IPS-18c (cell line): Measurements from ENCODE around the gene TTC28.
"Not testable (repeated sequence)": the region's sequence is repeated elsewhere in the genome, so short reads cannot be mapped to it uniquely, and the experiment has no call there.

Experiments
- H3K4me3 ChIP-seq: 2 replicates; pipeline ENCODE4 v1.7.0; 2013; ENCODE audit warnings: low read depth, mild to moderate bottlenecking, low read length, moderate library complexity; ENCODE audit not compliant: insufficient read depth
- H3K9me3 ChIP-seq: one replicate; pipeline ENCODE4 v1.6.1; 2013; ENCODE audit warnings: mild to moderate bottlenecking, low read length, moderate library complexity; ENCODE audit not compliant: control insufficient read depth, insufficient read depth

The TTC28 gene

DNA sequence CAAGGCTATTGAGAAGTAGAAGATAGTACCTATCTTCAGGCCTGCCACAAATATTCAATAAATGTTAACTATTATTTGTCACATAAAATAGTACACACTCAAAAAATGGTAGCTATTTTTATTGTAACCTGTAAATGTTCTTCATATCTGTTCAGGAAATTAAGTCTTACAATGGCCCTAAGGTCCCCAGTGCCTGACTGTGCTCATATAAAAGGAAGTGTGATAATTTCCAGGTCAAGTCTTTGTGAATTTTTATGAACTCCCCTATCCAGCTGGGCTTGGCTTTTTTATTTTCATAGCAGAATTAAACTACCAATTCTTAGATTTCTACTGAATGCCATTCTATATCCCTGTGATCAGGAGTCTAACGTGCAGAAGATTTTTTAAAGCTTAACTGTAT is 476.4 kb downstream of the TTC28 start:
- Histone ChIP-seq H3K4me3 (no peak overlapping the region), H3K9me3 (no peaks in the 10 kb centered on the region)

DNA sequence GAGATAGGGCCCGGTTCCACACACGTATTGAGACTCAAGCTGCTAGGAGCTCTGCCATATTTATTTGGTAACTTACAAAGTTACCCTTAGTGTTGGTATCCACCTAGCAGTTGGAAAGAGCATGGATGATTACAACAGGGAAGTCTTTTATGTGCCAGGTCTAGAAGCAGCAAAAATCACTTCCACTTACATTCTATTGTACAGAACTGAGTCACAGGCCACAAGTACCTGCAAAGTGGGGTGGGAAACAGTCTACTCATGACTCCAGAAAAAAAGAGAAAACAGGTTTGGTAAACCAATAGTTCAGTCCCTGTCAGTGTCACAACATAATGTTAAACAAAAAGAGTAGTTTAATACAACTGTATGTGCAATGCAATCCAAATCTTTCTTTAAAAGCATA is 480.9 kb downstream of the TTC28 start:
- no peak overlapping the region for H3K4me3 ChIP-seq
- no peaks in the 10 kb centered on the region for H3K9me3 ChIP-seq

DNA sequence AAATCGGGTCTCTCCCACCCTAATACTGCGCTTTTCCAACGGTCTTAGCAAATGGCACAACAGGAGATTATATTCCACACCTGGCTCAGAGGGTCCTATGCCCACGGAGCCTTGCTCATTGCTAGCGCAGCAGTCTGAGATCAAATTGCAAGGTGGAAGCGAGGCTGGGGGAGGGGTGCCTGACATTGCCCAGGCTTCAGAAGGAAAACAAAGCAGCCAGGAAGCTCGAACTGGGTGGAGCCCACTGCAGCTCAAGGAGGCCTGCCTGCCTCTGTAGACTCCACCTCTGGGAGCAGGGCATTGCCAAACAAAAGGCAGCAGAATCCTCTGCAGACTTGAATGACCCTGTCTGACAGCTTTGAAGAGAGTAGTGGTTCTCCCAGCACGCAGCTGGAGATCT is 488.1 kb downstream of the TTC28 start:
- H3K4me3 ChIP-seq, result not testable (repeated sequence)

DNA sequence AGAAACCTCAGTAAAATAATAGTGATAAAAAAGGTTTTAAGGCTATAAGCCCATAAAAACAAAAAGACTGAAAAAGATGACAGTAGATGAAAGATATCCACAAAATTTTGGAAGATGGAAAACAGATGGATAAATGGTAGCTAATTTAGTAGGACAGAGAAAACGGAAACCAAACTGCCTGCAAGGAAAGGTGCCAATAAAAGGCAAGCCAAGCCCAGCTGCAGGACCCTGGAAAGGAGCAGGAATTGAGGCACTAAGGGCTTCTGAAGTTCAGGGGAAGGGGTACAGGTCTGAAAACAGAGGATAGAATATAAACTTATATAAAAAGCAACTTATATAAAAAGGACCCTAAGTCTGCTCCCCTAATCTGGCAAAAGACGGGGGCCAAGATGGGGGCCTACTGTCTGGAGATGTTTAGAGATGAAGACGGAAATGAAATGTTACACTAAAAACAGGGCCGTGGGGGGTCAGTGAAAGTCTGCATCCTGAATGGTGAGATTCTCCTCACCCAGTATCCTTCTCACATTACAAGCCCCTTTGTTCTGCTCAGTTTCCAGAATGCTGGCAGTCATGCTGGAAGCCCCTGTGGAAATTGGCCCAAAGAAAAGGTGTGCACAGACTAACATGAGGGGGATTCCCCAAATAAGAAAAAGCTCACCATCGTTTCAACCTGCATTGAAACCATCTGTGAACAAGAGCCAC is 491.3 kb downstream of the TTC28 start:
- H3K9me3 ChIP-seq, result no peaks in the 10 kb centered on the region

More for the DNA sequence above, 488.1 kb downstream of the TTC28 start:
- H3K9me3 ChIP-seq, result not testable (repeated sequence)

DNA sequence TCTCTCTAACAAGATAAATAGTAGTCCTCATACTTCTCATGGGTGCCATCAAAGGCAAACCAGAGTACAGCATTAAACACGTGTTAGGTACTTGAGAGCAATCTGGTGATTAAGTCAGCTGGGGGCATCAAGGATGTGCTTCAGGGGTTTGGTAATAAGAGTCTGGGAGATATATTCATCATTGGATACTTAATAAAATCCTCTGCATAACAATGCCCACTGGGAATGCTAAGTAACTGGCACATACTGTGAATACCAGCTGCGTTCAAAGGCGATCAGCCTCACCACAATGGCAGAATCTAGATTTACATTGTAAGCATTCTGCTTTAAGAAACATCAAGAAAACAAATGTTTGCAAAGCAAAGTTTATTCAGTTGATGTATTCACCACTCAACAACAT is 492.0 kb downstream of the TTC28 start:
- Histone ChIP-seq H3K9me3 (no peaks in the 10 kb centered on the region), H3K4me3 (no peak overlapping the region)

More for the DNA sequence above, 491.3 kb downstream of the TTC28 start:
- H3K4me3 ChIP-seq, result no peak overlapping the region; the same call in 1 of the 2 replicates

DNA sequence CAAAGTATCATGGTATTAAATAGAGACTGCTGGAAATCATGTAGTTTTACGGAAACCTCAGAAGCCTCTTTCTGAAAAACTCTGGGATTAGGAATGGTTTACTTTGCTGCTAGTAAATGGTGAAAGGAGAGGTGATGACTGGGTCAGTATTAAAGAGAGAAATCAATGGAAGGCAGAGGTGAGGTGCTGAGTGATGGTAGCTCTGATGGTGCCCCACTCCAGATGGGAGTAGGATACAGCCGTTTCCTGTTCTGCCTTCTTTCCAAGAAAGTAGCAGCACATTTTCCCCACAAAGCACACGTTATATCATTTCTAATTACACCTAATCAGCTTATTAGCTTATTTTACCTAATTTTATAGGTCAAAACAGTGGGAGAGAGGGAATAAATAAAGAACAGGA is 493.0 kb downstream of the TTC28 start:
- Histone ChIP-seq H3K4me3 (no peak overlapping the region), H3K9me3 (no peaks in the 10 kb centered on the region)

DNA sequence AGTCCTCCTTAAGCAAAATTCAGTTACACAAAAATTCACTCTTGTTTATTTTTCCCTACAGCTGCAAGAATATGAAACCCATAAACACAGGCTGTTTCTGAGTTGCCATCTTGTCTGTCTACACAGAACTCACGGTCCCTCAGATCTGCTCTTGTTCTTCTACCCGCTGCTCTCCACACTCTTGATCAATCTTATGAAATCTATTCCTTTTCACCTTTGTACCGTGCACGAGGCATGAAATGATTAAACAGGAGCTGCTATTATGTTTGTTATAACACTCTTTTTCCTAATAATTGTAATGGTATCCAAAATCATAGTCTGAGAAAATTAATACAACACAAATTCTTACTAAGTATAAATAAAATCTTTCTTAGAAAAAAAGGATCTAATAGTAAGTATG is 494.5 kb downstream of the TTC28 start:
- Histone ChIP-seq H3K4me3 (no peak overlapping the region), H3K9me3 (no peaks in the 10 kb centered on the region)

DNA sequence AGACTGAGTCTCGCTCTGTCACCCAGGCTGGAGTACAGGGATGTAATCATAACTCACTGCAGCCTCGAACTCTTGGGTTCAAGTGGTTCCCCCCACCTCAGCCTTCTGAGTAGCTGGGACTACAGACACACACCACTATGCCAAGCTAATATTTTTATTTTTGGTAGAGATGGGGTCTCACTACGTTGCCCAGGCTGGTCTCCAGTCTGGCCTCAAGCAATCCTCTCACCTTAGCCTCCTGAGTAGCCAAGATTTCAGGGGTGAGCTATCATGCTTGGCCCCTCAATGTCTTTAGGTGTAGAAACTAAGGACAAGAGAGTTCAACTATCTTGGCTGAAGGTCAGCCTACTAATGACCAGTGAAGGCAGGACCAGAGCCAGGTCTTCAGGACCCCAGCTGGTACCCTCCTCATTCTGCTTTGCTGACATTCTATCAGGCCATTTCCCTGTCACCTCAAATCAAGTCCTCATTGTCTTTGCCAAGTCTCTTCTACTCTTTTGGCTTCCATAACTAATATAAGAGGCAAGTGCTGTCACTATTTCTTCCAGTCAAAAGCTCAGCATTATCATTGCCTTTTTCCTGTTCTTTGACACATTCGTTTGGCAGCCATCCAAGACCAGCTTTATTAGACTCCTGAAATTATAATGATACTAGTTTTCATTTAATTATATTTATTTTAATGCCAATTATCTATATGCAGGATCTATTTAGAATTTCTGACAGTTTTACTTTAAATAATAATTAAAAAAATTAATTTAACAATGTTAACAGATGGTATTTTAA is 496.4 kb downstream of the TTC28 start:
- H3K4me3 ChIP-seq, result no peak overlapping the region

DNA sequence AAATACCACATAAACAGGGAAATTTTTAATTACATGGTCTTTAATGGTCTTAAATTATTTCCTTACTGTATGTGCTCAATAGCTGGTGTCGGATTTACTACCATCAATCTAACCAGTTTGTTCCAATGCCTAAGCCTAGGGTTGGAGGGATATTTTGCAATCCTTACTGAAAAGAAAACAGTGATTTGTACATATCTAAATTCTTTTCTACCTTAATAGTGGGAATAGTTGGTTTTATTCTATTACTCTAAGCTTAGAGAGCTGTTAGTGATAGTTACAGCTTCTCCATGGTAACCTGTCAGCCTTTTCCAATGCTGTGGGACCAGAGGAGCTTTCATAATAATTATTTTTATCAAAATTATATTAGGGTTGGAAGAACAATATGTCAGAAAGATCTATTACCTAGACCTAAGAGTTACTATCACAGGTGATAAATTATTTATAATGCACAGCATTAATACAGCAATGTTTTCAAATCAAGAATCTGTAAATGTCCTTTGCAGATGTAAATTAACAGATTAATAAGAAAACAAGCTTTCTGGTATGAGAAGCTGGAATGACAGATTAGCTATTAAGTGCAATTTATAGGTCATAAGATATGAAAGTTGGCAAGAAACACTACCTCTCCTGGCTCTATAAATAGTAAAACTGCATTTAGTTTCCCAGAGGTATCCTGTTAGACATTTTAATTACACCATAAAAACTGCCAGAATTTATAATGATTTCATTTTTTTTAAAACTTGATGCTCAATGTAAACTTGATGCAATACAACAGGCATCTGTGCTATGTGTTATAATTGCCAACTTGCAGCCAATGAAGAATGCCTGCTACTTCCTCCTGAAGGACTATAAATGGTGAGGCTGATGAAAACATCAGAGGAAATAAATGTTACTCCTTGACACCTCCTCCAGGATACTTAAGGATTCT is 498.6 kb downstream of the TTC28 start:
- Histone ChIP-seq H3K4me3 (no peak overlapping the region), H3K9me3 (no peaks in the 10 kb centered on the region)

More for the DNA sequence above, 496.4 kb downstream of the TTC28 start:
- no peaks in the 10 kb centered on the region for H3K9me3 ChIP-seq

DNA sequence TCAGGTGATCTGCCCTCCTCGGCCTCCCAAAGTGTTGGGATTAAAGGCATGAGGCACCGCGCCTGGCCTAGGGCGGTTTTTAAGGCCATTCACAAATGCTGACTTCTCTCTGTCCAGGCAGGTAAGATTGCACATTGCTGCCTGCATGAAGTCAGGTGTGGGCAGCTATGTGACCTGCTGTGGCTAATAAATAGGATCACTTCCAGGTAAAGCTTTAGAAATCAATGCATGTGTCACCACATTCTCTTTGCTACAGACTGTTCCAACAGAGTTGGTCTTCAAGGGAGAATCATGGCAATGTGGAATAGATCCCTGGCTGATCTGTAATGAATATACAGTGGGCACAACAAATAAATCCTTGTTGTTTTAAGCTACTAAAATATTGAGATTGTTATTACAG is 500.2 kb downstream of the TTC28 start:
- no peak overlapping the region for H3K4me3 ChIP-seq

DNA sequence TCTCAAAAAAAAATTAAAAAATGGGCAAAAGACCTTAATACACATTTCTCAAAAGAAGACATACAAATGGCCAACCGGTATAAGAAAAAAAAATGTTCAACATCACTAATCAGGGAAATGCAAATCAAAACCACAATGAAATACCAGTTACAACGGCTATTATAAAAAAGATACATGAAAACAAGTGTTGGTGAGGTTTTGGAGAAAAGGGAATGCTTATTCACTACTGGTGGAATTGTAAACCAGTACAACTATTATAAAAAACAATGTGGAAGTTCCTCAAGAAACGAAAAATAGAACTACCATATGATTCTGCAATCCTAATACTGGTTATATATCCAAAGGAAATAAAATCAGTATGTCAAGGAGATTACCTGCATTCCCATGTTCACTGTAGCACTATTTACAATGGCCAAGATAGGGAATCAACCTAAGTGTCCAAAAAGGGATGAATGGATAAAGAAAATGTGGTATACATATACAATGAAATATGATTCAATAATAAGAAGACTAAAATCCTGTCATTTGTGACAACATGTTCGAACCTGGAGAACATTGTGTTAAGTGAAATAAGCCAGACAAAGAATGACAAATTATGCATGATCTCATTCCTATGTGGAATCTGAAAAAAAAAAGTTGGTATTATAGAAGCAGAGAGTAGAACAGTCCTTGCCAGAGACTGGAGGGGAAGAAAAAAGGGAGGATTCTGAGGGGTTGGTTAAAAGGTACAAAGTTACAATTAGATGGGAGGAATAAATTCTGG is 503.7 kb downstream of the TTC28 start:
- no peaks in the 10 kb centered on the region for H3K9me3 ChIP-seq
- H3K4me3 ChIP-seq, result no peak overlapping the region

More for the DNA sequence above, 500.2 kb downstream of the TTC28 start:
- H3K9me3 ChIP-seq, result no peaks in the 10 kb centered on the region

DNA sequence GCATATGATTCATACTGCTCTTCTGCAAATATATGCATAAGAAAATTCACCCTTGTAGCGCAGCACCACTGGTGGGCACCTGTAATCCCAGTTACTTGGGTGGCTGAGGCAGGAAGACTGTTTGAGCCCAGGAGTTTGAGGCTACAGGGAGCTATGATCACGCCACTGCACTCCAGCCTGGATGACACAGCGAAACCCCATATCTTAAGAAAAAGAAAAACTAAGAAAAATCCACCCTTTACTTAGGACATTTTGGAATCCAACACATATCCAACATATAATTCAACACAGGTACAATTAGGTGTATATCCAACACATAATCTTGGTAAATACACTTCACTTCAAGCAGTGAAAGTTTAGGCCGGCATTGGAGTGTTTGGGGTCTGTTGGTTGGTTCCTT is 505.1 kb downstream of the TTC28 start:
- Histone ChIP-seq H3K9me3 (no peaks in the 10 kb centered on the region), H3K4me3 (no peak overlapping the region)

DNA sequence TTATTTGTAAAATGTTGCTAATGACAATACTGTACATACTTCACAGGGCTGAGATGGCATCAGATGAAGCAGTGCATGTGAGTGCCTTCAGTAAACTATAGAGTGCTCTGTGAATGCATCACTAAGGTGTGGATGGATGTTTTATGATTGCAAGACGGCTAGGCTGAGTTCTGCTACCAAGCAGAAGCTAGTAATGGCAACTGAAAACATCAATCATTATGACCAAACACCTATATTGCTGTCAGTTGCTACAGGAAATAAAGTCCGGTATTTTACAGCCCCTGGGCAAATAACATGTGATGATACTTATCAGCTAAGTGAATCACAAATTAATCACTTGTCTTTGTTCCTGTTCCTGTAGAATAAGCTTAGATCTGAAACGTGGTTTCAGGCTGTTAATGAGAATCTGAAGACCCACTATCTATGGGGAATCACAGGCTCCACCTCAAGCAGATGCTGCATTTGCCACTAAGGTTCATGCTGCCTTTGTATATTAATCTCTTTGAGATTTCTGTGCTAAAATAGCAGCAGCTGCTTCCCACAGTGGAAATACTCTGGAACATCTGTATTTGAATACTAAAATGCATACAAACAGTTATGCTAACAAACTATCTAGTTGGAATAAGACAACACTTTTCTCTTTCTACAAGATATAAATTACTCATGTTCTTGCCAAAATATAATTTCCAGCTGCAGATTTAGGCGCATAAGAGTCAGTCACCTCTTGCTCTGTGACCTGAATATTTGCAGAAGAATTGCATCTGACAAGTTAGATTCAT is 506.6 kb downstream of the TTC28 start:
- H3K9me3 ChIP-seq, result no peaks in the 10 kb centered on the region
- H3K4me3 ChIP-seq, result no peak overlapping the region

DNA sequence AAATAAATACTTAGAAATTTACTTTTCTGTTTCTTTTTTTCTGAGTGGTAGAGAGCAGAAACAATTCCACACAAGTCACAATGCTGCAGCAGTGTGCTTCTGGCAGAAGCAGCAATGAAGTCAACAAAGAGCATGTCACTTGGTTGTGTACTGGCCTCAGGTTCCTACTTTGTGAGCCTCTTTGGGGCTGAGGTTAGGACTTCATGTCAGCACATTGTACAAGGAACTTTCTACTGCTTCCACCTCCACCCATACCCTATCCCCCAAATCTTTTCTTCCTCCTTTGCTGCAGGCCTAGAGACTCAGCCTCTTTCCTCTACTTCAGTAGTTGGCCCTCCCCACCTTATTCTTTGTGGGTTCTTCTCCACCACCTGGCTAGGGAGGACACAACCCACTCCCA is 507.9 kb downstream of the TTC28 start:
- no peaks in the 10 kb centered on the region for H3K9me3 ChIP-seq
- no peak overlapping the region for H3K4me3 ChIP-seq

DNA sequence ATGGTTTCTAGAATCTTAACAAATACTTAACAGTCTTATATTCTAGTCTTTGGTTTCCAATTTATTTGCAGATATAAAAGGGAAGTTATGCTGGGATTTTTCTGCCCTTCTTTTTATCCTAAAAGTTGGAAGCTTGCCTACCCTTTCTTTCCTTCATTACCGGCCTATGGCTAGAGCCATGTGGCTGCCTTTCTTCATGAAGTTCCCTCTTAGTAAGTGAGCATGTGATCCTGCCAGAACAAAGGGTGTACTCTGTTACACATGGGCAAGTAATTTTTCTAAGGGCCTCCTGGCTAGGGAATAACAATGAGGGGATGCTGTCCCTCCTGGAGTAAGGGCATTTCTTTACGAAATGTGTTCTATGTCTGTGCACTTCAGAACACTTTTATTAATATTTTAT is 508.5 kb downstream of the TTC28 start:
- no peak overlapping the region for H3K4me3 ChIP-seq
- no peaks in the 10 kb centered on the region for H3K9me3 ChIP-seq

DNA sequence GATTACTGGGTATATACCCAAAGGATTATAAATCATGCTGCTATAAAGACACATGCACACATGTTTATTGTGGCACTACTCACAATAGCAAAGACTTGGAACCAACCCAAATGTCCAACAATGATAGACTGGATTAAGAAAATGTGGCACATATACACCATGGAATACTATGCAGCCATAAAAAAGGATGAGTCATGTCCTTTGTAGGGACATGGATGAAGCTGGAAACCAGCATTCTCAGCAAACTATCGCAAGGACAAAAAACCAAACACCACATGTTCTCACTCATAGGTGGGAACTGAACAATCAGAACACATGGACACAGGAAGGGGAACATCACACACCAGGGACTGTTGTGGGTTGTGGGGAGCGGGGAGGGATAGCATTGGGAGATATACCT is 510.3 kb downstream of the TTC28 start:
- not testable (repeated sequence) for H3K9me3 ChIP-seq, H3K4me3 ChIP-seq
